Measurements from ENCODE around the gene FLRT2. TPM values are rescaled to one million over a fixed set of nuclear protein-coding genes. Genes with fewer than 3 reads are reported as not detected.

The FLRT2 gene
- total and polyA plus RNA-seq, 10 of the 15 experiments (the other 5 are each of a cell fraction or from before 2014, with no cell fraction given), result 0.03 to 0.13 TPM; not detected in 8

GRCh38 chr14:85549697-85550096 is 19.8 kb downstream of the FLRT2 start:
- WGBS (ENCODE audit: insufficient coverage, insufficient replicate concordance, low lambda C conversion rate, missing lambda C conversion rate), result 56% methylated on average over 2 of the region's 2 CpGs
- POLR2A ChIA-PET, result no interaction called here
- in situ Hi-C loops (cut with MboI), result no loop called here
- DNase-seq (ENCODE audit: low read depth, low spot score) (no peak), FAIRE-seq (no peak), ATAC-seq (no peak)
- H2AFZ ChIP-seq (ENCODE audit: control insufficient read depth, low read depth, low read length), result no peak overlapping the region
- SMC1A ChIA-PET (ENCODE audit: uncharacterized antibody, unreplicated experiment), result no interaction called here
- H3K9ac ChIP-seq (ENCODE audit: control insufficient read depth, insufficient read depth, low read length), result no peak overlapping the region
- H3K4me2 ChIP-seq (ENCODE audit: control insufficient read depth, insufficient read depth), result no peak overlapping the region
- H3K4me3 ChIP-seq, result no peak overlapping the region
- no peak overlapping the region for H3K27ac ChIP-seq (ENCODE audit: control insufficient read depth, insufficient read depth)
- H3K27me3 ChIP-seq (replicated peaks in 1 of 2; ENCODE audit: control insufficient read depth in 2 of 2, insufficient read depth in 2 of 2, low read length in 1 of 2), result no peaks in the 10 kb centered on the region
- RAD21 ChIA-PET (ENCODE audit: unreplicated experiment), result no interaction called here
- BruUV-seq (replicated peaks), result no TSS peak
- H4K20me1 ChIP-seq (ENCODE audit: control insufficient read depth, insufficient read depth), result no peaks in the 10 kb centered on the region
- CTCF ChIA-PET, result no interaction called here
- intact Hi-C loops (cut with micrococcal nuclease; ENCODE audit: unreplicated experiment), result no loop called here
- H3K4me1 ChIP-seq (ENCODE audit: control insufficient read depth, insufficient read depth, low read length), result no peaks in the 10 kb centered on the region
- H3K36me3 ChIP-seq (ENCODE audit: control insufficient read depth in 2 of 2, insufficient read depth in 2 of 2, low read length in 1 of 2), result no peaks in the 10 kb centered on the region
- no peak for TF ChIP-seq WRNIP1 (IDR thresholded peaks at IDR 0.05; ENCODE audit: borderline replicate concordance, low read depth, low read length)
- TF ChIP-seq CHD1 (IDR thresholded peaks at IDR 0.05; ENCODE audit: low read depth, low read length), result no peak
- no peak for TF ChIP-seq NFXL1 (IDR thresholded peaks at IDR 0.05; ENCODE audit: borderline replicate concordance)
- TF ChIP-seq ZBTB11 (CRISPR knock-in tag; IDR thresholded peaks at IDR 0.05), result no peak
- no peak for TF ChIP-seq FOXM1 (IDR thresholded peaks at IDR 0.05; ENCODE audit: low read depth, low read length)
- TF ChIP-seq NFYA (IDR thresholded peaks at IDR 0.05; ENCODE audit: borderline replicate concordance, low read depth, low read length), result no peak
- H3K79me2 ChIP-seq (ENCODE audit: control insufficient read depth, insufficient read depth, low read length), result no peaks in the 10 kb centered on the region
- no peaks in the 10 kb centered on the region for H3K9me3 ChIP-seq (replicated peaks; ENCODE audit: control insufficient read depth, insufficient read depth, low read length)

All from GM12878 (cell line).